Measurements from ENCODE around the gene DRAM1.

Gene DRAM1

DNA sequence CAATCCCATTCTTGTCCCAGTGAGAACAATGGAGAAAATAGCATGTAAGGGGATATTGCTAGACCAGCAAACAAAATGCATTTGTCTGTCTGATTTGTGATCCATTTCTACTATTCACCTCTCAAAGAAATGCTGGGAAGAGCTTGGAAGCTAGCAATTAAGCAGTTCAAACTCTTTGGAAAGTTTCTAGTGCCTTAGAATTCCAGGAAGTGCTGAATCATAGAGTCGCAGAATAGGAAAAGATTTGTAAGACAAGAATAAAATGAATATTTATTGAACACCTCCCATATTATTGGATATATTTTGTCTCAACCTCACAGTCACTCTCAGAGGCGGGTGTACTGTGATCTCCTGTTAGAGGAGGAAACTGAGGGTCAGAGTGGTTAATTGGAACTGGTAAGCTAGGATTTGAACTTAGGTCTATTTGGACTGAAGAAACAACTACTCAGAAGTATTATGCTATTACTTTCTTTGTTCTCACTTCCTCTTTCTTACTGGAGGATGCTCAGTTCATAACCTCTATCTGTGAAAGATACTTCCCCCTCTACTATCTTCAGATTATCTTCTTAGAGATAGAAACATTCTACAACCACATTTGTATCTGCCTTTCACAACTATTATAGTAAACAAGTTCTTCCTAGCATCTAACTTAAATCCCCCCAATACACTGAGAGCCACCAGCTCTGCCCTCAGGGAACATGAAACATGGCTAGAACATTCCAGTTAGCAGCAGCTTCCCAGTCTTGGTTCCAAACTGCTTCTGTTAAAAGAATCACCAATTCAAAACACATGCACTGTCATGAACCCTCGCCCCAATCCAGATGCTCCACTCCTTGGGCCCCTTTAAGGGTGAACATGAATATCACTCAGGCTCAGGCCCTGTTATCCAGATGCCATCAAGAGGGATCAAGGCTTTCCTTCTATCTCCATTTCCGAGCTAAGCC is 64.2 kb downstream of the DRAM1 start:
- DNase-seq (ENCODE audit: low spot score): no peak

DNA sequence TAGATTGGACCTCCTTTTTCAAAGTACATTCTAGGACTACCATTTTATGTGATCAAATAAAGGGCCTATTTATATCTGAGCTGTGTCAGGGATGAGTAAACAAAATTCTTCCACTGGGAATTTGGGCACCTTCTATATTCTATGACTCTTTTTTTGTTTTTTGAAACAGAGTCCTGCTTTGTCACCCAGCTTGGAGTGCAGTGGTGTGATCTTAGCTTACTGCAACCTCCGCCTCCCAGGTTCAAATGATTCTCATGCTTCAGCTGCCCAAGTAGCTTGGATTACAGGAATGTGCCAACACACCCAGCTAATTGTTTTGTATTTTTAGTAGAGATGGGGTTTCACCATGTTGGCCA is 64.8 kb downstream of the DRAM1 start:
- DNase-seq (ENCODE audit: low spot score): no peak

DNA sequence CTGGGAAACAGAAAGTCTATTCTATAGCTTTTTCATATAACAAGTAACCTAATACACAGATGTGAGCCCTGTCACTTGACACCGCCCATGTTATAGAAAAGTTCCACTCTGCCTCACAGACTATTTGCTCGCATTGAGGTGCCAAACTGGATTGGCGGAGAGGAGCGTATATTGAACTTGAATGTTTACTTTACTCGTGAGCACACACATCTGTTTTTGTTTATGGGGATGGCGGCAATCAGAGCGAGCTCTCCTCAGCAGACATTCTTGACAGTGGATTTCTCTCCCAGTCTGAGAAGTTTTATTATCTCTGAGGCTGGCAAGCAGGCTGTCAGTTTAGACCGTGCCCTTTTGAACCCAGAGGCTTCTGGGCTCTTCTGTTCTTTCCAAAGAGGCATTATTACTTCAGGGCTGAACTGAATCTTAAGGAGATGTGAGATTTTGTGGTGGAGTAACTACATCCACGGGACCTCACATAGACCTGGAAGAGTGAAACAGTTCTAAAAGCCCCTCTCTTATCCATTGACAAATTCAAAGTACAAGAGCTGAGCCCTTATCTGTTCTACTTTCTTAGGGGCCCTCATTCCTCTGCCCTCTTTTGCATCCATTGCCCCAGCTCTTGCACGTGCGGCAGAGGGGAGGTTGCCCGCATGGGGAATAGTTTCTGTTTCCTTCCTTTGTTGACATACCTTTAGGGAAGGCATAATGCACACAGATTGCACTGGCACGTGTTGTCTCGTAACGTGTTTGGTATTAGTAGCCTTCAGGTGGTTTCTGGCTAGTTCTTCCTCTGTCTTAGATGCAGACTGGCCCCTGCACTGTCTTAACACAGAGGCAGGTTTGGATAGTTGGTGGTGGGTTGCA is 68.2 kb downstream of the DRAM1 start:
- DNase-seq (ENCODE audit: low spot score): peak; percentile 43

DNA sequence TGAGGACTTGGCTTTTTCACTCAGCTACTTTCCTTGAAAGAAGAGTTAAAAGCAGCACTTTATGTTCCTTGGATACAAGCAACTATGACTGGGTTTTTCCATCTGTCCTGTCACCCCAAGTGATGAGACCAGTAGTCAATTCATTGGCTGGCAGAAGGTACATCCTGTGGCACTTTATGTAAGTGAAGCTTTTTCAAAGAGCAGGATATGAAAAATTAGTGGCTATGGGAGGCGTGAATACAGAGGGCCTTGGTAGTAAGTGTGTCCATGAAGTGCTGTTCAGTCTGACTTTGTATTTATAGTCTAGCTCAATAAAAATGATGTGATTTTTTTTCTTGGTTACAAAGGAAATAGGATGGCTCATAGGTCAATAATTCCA is 68.8 kb downstream of the DRAM1 start:
- no peak for DNase-seq (ENCODE audit: low spot score)

DNA sequence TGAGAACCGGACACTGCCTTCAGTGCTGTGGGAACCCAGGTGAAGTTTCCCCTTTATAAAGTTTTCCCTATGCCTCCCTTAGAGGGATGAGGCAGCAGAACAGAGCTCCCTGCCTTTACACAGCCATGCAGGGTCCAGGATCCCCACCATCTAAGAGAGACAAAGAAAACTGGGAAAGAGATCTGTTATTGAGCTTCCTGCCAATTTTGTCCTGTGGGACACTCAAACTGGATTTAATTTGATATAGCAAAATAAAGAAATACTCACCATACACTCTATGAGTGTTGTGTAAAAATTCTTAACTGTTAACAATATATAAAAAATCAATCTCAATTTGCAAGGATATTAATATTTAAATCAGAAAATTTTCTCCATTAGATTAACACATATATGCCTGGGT is 69.9 kb downstream of the DRAM1 start:
- no peak for DNase-seq (ENCODE audit: low spot score)

DNA sequence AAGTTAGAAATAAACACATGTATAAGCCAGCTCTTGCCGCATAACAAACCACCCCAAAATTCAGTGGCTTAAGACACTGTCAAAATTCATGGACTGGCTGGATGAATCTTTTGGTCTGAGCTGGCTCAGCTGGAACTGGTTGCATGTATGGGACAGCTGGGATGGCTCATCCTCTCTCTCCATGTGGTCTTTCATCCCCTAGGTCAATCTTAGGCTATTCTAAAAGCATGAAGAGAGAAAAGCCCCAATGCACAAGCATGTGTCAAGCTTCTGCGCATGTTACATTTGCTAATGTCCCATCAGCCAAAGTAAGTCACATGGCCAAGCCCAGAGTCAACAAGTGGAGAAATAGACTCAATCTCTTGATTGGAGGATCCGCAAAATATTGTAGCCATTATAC is 71.0 kb downstream of the DRAM1 start:
- no peak for DNase-seq (ENCODE audit: low spot score)

DNA sequence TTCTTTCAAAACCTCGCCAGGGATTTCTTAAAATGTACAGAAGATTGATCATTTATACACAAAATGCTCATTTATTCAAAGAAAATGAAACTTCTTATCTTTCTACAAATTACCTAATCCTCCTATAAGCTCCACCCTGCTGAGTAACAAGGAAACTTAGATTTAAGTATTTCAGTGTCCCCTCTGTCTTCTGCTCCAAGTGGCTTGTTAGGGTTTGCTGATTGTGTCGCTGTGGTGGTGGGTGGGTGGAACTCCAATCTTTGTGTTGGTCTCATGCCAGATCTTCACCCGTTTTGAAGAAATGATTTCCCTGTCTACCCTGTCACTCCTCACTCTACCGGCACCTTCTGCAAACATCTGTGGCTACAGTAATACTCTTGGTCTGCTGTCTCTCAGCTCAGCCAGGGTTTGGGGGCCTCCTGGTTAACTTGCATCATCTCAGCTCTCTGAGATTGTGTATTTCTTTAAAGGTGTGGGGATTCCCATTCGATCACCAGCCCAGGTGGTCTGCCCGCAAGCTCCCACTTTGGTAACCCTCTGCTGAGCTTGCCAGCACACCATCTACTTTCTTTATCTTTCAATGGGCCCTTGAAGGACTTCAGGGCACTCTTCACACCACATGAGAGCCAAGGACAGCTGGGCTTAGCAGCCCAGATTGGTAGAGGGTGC is 73.8 kb downstream of the DRAM1 start:
- DNase-seq (ENCODE audit: low spot score): no peak

DNA sequence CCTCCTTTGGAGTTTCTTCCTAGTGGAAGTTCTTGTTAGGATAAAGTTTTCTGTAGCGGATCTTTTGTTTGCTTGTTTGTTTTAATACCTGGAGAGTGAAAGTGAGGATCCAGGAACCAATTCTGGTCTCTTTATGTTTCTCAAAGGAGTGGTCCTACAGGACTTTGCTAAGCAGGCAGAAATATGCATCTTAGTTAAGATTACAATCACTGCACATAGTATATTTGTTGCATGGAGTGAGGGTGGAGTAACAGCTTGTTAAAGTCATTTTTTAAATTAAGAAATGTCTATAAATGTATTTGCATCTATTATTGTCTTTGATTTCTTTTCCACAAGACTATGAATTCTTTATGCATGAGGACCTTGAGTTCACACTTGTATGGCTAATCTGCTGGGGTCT is 76.7 kb downstream of the DRAM1 start:
- no peak for DNase-seq (ENCODE audit: low spot score)

DNA sequence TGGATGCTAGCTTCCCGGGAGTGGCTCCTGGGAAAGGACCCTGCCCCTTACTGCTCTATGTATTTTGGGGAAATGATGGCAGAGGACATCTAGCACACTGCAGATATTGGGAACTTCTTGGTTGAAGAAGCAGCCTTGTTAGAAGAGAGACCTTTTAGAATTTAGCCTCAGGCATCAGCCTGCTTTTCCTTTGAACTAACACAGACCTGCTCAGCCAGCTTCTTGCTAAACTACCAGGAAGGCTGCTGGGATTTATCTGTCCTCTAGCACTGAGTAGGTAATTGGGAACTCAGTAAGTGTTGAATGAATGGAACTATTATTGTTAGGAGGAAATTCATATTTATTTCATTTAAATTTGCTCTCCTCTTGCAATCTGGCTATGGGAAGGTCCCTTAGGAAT is 77.3 kb downstream of the DRAM1 start:
- DNase-seq (ENCODE audit: low spot score): no peak

DNA sequence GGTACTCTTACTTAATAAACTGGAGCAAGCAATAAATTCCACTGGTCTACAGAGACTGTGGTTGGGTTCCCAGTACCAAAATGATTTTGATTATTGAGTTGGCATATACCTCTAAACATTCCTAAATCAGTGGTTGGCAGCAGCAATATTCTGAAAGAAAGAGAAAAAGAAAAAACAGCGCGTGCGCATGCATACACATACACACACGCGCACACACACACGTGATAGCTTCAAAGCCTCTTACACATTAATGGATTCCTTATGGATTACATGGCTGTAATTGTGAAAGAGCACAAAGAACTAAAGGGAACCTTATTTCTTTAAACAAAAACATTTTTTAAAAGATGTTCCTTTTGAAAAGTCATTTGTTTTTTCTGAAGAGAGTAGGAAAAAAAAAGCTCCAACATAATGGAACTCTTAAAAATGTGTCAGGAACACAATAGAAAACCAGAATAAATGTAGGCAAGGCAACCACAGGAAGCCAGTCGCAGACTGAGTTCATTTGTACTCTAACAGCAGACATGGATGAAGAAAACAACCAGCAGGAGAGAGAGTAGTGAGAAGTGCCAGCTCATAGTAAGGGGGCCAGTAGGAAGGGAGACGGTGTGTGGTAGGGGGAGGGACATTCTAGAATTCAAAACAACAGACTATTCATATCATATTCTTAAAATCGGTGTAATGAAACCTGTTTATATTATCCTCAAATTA is 80.0 kb downstream of the DRAM1 start:
- peak; percentile 62 for DNase-seq (ENCODE audit: low spot score)

DNA sequence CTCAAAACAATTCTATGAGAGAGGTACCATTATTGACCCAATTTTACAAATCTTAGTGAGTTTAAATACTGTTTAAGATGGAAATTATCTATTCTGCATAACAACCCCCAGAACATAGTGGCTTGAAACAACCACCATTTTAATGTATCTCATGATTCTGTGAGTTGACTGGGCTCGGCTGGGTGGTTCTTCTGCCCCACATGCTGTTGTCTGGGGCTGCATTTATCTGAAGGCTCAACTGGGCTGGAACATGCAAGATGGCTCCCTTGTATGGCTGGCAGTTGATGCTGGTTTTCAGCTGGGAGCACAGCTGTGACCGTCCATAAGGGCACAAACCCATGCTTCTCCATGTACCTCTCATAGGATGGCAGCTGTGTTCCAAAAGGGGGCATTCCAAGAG is 82.2 kb downstream of the DRAM1 start:
- DNase-seq (ENCODE audit: low spot score): no peak

DNA sequence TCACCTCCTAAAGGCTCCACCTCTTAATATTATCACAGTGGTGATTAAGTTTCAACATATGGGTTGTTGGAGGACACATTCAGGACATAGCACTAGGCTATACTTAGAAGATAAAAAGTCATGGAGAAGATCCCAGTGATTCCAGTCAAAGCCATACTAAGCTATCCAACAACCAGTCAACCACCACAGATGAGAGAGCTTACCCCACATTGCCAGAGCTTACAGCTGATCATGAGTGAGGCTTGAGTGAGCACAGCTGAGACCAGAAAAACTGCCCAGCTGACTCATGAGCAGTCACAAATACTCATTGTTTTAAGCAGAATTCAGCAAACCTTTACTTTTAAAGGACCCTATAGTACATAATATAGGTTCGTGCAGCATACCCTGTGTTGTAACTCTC is 85.1 kb downstream of the DRAM1 start:
- DNase-seq (ENCODE audit: low spot score): peak; percentile 41

DNA sequence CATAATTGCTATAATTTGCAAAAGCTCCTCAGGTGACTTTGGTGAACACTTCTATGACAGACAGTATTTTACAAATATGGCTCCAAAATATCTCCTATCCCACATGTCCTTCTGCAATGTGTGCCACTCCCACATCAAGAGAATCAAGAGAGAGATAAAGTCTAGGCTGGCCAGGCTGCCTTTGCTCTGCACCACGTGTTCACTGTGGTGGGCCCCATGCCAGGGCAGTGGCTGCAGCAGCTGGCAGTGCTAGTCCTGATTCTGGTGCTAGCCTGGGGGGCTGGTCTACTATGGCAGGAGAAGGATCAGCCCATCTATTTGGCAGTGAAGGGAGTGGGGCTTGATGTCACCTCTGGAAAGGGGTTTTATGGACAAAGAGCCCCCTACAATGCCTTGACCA is 86.3 kb downstream of the DRAM1 start:
- no peak for DNase-seq (ENCODE audit: low spot score)

DNA sequence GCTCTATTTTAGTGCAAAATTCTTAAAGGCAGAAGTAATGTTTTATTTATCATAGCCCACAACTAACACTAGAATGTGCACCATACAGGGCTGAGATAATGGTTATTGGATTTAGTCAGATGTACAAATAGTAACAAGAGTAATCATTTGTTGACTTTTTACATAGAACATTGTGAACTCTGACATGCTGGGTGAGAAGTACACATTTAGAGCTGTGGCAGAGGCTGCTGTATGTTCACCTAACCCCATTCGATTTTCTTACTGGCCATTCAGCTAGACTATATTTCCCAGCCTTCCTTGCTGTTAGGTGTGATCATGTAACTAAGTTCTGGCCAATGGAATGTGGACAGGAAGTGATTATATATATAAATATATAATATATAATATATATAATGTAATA is 89.1 kb downstream of the DRAM1 start:
- DNase-seq (ENCODE audit: low spot score): no peak

DNA sequence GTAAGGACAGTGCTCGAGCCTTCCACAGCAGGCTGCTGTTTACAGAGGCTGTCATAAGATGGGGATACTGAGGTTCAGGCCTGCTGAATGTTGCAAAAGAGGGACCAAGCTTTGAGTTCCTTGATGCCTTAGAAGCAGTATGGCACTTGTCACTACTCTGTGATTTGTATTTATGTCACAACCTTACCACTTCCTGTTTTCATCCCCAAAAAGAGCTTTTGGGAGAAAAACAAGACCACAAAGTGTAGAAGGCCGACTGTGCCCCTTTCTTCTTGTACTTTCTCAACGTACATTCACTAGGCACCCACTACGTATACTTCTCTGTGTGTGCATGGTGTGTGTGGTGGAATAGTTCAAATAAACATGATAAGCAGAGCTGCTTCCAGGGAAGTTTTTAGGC is 90.1 kb downstream of the DRAM1 start:
- DNase-seq (ENCODE audit: low spot score): no peak

DNA sequence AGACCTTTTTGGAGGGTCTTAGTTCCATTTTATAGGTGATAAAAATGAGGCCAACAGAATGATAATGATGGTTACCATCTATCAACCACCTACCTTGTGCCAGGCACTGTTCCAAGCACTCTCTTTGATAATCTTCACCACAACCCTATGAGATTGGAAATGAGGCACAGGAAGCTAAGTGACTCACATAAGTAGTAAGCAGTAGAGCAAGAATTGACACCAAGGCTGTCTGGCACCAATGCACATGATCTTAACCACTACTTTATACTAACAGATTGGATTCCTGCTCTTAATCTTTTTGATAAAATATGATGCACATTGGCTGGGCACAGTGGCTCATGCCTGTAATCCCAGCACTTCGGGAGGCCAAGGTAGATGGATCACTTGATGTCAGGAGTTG is 91.4 kb downstream of the DRAM1 start:
- DNase-seq (ENCODE audit: low spot score): no peak
